OCI-LY7 (cell line): Measurements from ENCODE around the gene FRMD5. TPM values are rescaled to one million over a fixed set of nuclear protein-coding genes. Genes with fewer than 3 reads are reported as not detected.

Source experiments
- BruUV-seq: library from RNA; stranded (reverse); fragments of 400-500 nt; replicated peaks from 2 replicates; lab custom pipeline; 2021; lab: Mats Ljungman, UMichigan
- CTCF ChIA-PET: fragments of 300-600 bp; sonication (Branson Sonifier 250); formaldehyde crosslinking; loops from one replicate; lab custom pipeline; 2022; ENCODE audit warnings: antibody characterized with exemption; ENCODE audit not compliant: unreplicated experiment; lab: Charles Lee
- POLR2A ChIA-PET: fragments of 300-600 bp; sonication (Branson Sonifier 250); formaldehyde crosslinking; loops from one replicate; lab custom pipeline; 2022; ENCODE audit warnings: antibody characterized with exemption; lab: Charles Lee
- DNase-seq: peaks from one replicate; pipeline ENCODE4 v3.0.0-alpha.2; 2015; ENCODE audit warnings: low spot score
- H2AFZ ChIP-seq: fragments of 200-600 bp; sonication (generic), shearing (Covaris generic); 2 replicates; pipeline ENCODE4 v1.6.1; 2014; ENCODE audit warnings: mild to moderate bottlenecking, antibody characterized with exemption, low read length, moderate library complexity
- H3K27ac ChIP-seq: fragments of 200-600 bp; sonication (generic); 2 replicates; pipeline ENCODE4 v1.5.1; 2014; ENCODE audit warnings: mixed run types, low read depth, mild to moderate bottlenecking, moderate library complexity, low read length, inconsistent platforms; ENCODE audit not compliant: poor library complexity, severe bottlenecking
- H3K36me3 ChIP-seq: fragments of 200-600 bp; sonication (generic); 2 replicates; pipeline ENCODE4 v1.6.1; 2014; ENCODE audit warnings: mild to moderate bottlenecking, antibody characterized with exemption, low read length, moderate library complexity, mixed read lengths; ENCODE audit not compliant: insufficient read depth
- H3K4me1 ChIP-seq: fragments of 200-600 bp; sonication (generic); 2 replicates; pipeline ENCODE4 v1.5.1; 2014; ENCODE audit warnings: mild to moderate bottlenecking, low read length; ENCODE audit not compliant: insufficient read depth, poor library complexity, severe bottlenecking
- H3K4me2 ChIP-seq: fragments of 200-600 bp; sonication (generic); 2 replicates; pipeline ENCODE4 v1.6.1; 2014; ENCODE audit warnings: mild to moderate bottlenecking, low read length
- H3K4me3 ChIP-seq: fragments of 200-600 bp; sonication (generic); 2 replicates; pipeline ENCODE4 v1.5.1; 2014; ENCODE audit warnings: mild to moderate bottlenecking, low read depth, low read length; ENCODE audit not compliant: poor library complexity, severe bottlenecking
- H3K79me2 ChIP-seq: fragments of 200-600 bp; sonication (generic); 2 replicates; pipeline ENCODE4 v1.6.1; 2016; ENCODE audit warnings: low read depth, mild to moderate bottlenecking, low read length, moderate library complexity, mixed read lengths; ENCODE audit not compliant: insufficient read depth
- H3K9me2 ChIP-seq: fragments of 200-600 bp; sonication (generic); 2 replicates; pipeline ENCODE4 v1.6.1; 2016; ENCODE audit warnings: mild to moderate bottlenecking, low read length, mixed read lengths; ENCODE audit not compliant: insufficient read depth
- H3K9me3 ChIP-seq: fragments of 200-600 bp; sonication (generic); 2 replicates; pipeline ENCODE4 v1.6.1; 2014; ENCODE audit warnings: mild to moderate bottlenecking, mixed run types, low read length, mixed read lengths
- H4K20me1 ChIP-seq: fragments of 200-600 bp; sonication (generic); 2 replicates; pipeline ENCODE4 v1.6.1; 2014; ENCODE audit warnings: mild to moderate bottlenecking, antibody characterized with exemption, low read length, moderate library complexity, mixed read lengths; ENCODE audit not compliant: insufficient read depth
- EZH2phosphoT487 ChIP-seq: fragments of 200-600 bp; sonication (generic); IDR thresholded peaks from 2 replicates; pipeline ENCODE4 v1.6.1; 2018; ENCODE audit warnings: low read depth, borderline replicate concordance, mild to moderate bottlenecking, mixed run types, antibody characterized with exemption, low read length, moderate library complexity, mixed read lengths
- intact Hi-C: fragments of 100-400 bp; cut with micrococcal nuclease; formaldehyde crosslinking; loops from one replicate; pipeline ENCODE4 v1.10.0; 2022; ENCODE audit not compliant: unreplicated experiment
- total RNA-seq, 2 experiments: library from RNA; depleted of rRNA in 1 of 2; stranded (reverse); fragments of >200 nt in 1 of 2; shearing (Covaris generic) in 1 of 2; gene quantifications; 2 replicates each; pipeline ENCODE4 v1.2.3, GENCODE V29; 2014 to 2022
- TF ChIP-seq, protein P1 (sequence below): fragments of 200-600 bp; sonication (generic); conservative IDR thresholded peaks from 2 replicates; pipeline ENCODE4 v1.5.1; 2014; ENCODE audit warnings: mild to moderate bottlenecking, antibody characterized with exemption, low read length, moderate library complexity, mixed read lengths

FRMD5 gene
- total RNA-seq, 2 experiments from 2014 or later: not detected

DNA sequence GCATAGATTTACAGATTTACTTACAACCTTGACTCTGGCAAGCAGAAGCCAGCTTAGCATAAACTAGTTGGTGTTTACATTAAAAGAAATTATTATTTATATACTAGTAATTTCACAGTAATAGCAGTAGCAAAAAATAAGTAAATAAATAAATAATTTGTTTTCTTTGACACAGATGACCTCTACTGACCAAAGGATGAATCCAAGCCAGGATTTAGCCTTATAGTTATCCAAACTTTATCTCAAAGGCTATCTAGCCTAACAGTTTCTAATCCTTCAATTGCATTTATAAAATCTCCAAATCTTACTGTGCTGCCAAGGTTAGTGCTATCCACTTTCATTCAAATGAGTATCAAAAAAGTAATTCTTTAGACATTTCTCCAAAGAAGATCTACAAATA is 64.3 kb downstream of the FRMD5 start:
- Histone ChIP-seq H3K9me2 (no peaks in the 10 kb centered on the region), H2AFZ (no peak overlapping the region), H3K4me3 (no peak overlapping the region), H3K27ac (no peak overlapping the region), H4K20me1 (no peaks in the 10 kb centered on the region), H3K79me2 (no peaks in the 10 kb centered on the region), H3K4me1 (no peaks in the 10 kb centered on the region), H3K4me2 (no peak overlapping the region), H3K36me3 (no peaks in the 10 kb centered on the region), H3K9me3 (no peaks in the 10 kb centered on the region)
- POLR2A ChIA-PET: no interaction called here
- DNase-seq: no peak
- intact Hi-C loops: loop anchor here (5.0 kb wide), 1 partner anchor 48 kb away; no protein-coding TSS in a partner anchor
- CTCF ChIA-PET: no interaction called here
- TF ChIP-seq, protein P1, sequence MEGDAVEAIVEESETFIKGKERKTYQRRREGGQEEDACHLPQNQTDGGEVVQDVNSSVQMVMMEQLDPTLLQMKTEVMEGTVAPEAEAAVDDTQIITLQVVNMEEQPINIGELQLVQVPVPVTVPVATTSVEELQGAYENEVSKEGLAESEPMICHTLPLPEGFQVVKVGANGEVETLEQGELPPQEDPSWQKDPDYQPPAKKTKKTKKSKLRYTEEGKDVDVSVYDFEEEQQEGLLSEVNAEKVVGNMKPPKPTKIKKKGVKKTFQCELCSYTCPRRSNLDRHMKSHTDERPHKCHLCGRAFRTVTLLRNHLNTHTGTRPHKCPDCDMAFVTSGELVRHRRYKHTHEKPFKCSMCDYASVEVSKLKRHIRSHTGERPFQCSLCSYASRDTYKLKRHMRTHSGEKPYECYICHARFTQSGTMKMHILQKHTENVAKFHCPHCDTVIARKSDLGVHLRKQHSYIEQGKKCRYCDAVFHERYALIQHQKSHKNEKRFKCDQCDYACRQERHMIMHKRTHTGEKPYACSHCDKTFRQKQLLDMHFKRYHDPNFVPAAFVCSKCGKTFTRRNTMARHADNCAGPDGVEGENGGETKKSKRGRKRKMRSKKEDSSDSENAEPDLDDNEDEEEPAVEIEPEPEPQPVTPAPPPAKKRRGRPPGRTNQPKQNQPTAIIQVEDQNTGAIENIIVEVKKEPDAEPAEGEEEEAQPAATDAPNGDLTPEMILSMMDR: no peak
- no peak for TF ChIP-seq EZH2phosphoT487
- BruUV-seq: no TSS peak

- H3K36me3 ChIP-seq: no peaks in the 10 kb centered on the region
- no peaks in the 10 kb centered on the region for H3K79me2 ChIP-seq
- H3K4me1 ChIP-seq: no peaks in the 10 kb centered on the region
- no peaks in the 10 kb centered on the region for H3K9me2 ChIP-seq
- intact Hi-C loops: loop anchor here (5.0 kb wide), 1 partner anchor 48 kb away; no protein-coding TSS in a partner anchor
- no peaks in the 10 kb centered on the region for H3K9me3 ChIP-seq
- H4K20me1 ChIP-seq: no peaks in the 10 kb centered on the region
- no peak for DNase-seq
- POLR2A ChIA-PET: interaction anchor here (0.7 kb wide), 1 partner anchor 11 kb away, joined by 3 read pairs; no protein-coding TSS in a partner anchor
- H3K27ac ChIP-seq: no peak overlapping the region
- no peak overlapping the region for H3K4me2 ChIP-seq
- H2AFZ ChIP-seq: no peak overlapping the region
- TF ChIP-seq, protein P1: no peak
- no peak for TF ChIP-seq EZH2phosphoT487
- BruUV-seq: no TSS peak
- CTCF ChIA-PET: no interaction called here
- H3K4me3 ChIP-seq: no peak overlapping the region
Observed at GRCh38 chr15:44129911-44130310, 65.2 kb downstream of the FRMD5 start.

- H3K27ac ChIP-seq: no peak overlapping the region
- intact Hi-C loops: no loop called here
- TF ChIP-seq, protein P1: no peak
- no peak for TF ChIP-seq EZH2phosphoT487
- CTCF ChIA-PET: no interaction called here
- POLR2A ChIA-PET: interaction anchor here (0.7 kb wide), 1 partner anchor 9 kb away, joined by 3 read pairs; no protein-coding TSS in a partner anchor
- no peaks in the 10 kb centered on the region for H3K9me3 ChIP-seq
- H3K4me2 ChIP-seq: no peak overlapping the region
- H4K20me1 ChIP-seq: no peaks in the 10 kb centered on the region
- H3K4me1 ChIP-seq: no peaks in the 10 kb centered on the region
- H3K4me3 ChIP-seq: no peak overlapping the region
- H3K36me3 ChIP-seq: no peaks in the 10 kb centered on the region
- DNase-seq: no peak
- no TSS peak for BruUV-seq
- no peaks in the 10 kb centered on the region for H3K79me2 ChIP-seq
- H3K9me2 ChIP-seq: no peaks in the 10 kb centered on the region
- H2AFZ ChIP-seq: no peak overlapping the region
Observed at GRCh38 chr15:44128443-44128842, 66.6 kb downstream of the FRMD5 start.
